Activated naive CD8-positive, alpha-beta T cell treated with anti-CD3 and anti-CD28 coated beads, Interleukin-2, amount 50 U/mL, for 24 hours (primary cell): ENCODE measurements around the gene RXFP4.
"Not testable (repeated sequence)": the region's sequence is repeated elsewhere in the genome, so short reads cannot be mapped to it uniquely, and the experiment has no call there.

Experiments
- ATAC-seq: fragments of 150-1000 bp; cut with Tn5 transposase; one replicate; pipeline ENCODE4 v1.10.0; 2021
- DNase-seq: peaks from one replicate; pipeline ENCODE4 v3.0.0; 2021
- H3K27ac Mint-ChIP-seq: one replicate; pipeline ENCODE4 v1.8.0; 2021; ENCODE audit warnings: mild to moderate bottlenecking, mixed read lengths
- H3K27me3 Mint-ChIP-seq: one replicate; pipeline ENCODE4 v1.8.0; 2021; ENCODE audit warnings: mixed read lengths
- H3K36me3 Mint-ChIP-seq: one replicate; pipeline ENCODE4 v1.8.0; 2021; ENCODE audit warnings: low read depth, mixed read lengths
- H3K4me1 Mint-ChIP-seq: one replicate; pipeline ENCODE4 v1.8.0; 2021; ENCODE audit warnings: mixed read lengths
- H3K4me3 Mint-ChIP-seq: one replicate; pipeline ENCODE4 v1.8.0; 2021; ENCODE audit warnings: mild to moderate bottlenecking, moderate library complexity, mixed read lengths
- H3K9me3 Mint-ChIP-seq: one replicate; pipeline ENCODE4 v1.8.0; 2021; ENCODE audit warnings: mixed read lengths

The RXFP4 gene

GRCh38 chr1:155940993-155941844 lies at the start of gene RXFP4:
Gene RXFP4 (plus strand): TSS chr1:155941638. CDS start chr1:155941710, 72 bp downstream.
- H3K27me3 Mint-ChIP-seq, result no peaks in the 10 kb centered on the region
- H3K36me3 Mint-ChIP-seq, result peaks cover 9% of the 10 kb centered on the region
- H3K9me3 Mint-ChIP-seq, result no peaks in the 10 kb centered on the region
- H3K27ac Mint-ChIP-seq, result peak within 1 kb of the TSS; percentile 87
- DNase-seq, result peak; percentile 26
- peaks cover 81% of the 10 kb centered on the region for H3K4me1 Mint-ChIP-seq
- peak; percentile 12 for ATAC-seq
- H3K4me3 Mint-ChIP-seq, result peak within 1 kb of the TSS; percentile 3

- no peak overlapping the region for H3K27ac Mint-ChIP-seq
- no peak for DNase-seq
These were observed 48.6 kb upstream of the RXFP4 start for GRCh38 chr1:155892796-155893195.

GRCh38 chr1:155893389-155894142 lies 47.9 kb upstream of the RXFP4 start:
- H3K27ac Mint-ChIP-seq, result no peak overlapping the region
- no peak overlapping the region for H3K4me3 Mint-ChIP-seq
- H3K36me3 Mint-ChIP-seq, result peaks cover 9% of the 10 kb centered on the region
- peak; percentile 46 for ATAC-seq
- H3K4me1 Mint-ChIP-seq, result peaks cover 13% of the 10 kb centered on the region
- no peaks in the 10 kb centered on the region for H3K27me3 Mint-ChIP-seq
- no peak for DNase-seq
- no peaks in the 10 kb centered on the region for H3K9me3 Mint-ChIP-seq

More at GRCh38 chr1:155892796-155893195, 48.6 kb upstream of the RXFP4 start:
- Mint-ChIP-seq H3K9me3 (no peaks in the 10 kb centered on the region), H3K36me3 (peaks cover 5% of the 10 kb centered on the region), H3K4me3 (no peak overlapping the region), H3K27me3 (no peaks in the 10 kb centered on the region), H3K4me1 (peaks cover 13% of the 10 kb centered on the region)
- no peak for ATAC-seq

GRCh38 chr1:155895617-155896016 lies 45.8 kb upstream of the RXFP4 start:
- H3K27ac Mint-ChIP-seq, H3K4me3 Mint-ChIP-seq, H3K27me3 Mint-ChIP-seq, ATAC-seq, DNase-seq, H3K9me3 Mint-ChIP-seq: not testable (repeated sequence)
- H3K4me1 Mint-ChIP-seq, result peaks cover 13% of the 10 kb centered on the region
- H3K36me3 Mint-ChIP-seq, result peaks cover 29% of the 10 kb centered on the region

- H3K27me3 Mint-ChIP-seq, H3K4me3 Mint-ChIP-seq, ATAC-seq, DNase-seq, H3K27ac Mint-ChIP-seq, H3K9me3 Mint-ChIP-seq: not testable (repeated sequence)
- H3K36me3 Mint-ChIP-seq, result peaks cover 30% of the 10 kb centered on the region
- H3K4me1 Mint-ChIP-seq, result peaks cover 13% of the 10 kb centered on the region
These were observed 45.0 kb upstream of the RXFP4 start for GRCh38 chr1:155896476-155896875.

- Mint-ChIP-seq H3K27ac (peak overlapping the region; percentile 27), H3K9me3 (no peaks in the 10 kb centered on the region), H3K4me1 (peaks cover 13% of the 10 kb centered on the region), H3K36me3 (peaks cover 30% of the 10 kb centered on the region), H3K4me3 (no peak overlapping the region), H3K27me3 (no peaks in the 10 kb centered on the region)
- DNase-seq (no peak), ATAC-seq (no peak)
These were observed 43.7 kb upstream of the RXFP4 start for GRCh38 chr1:155897746-155898145.

GRCh38 chr1:155898888-155899287 lies 42.5 kb upstream of the RXFP4 start:
- Mint-ChIP-seq H3K4me1 (peaks cover 3% of the 10 kb centered on the region), H3K9me3 (no peaks in the 10 kb centered on the region), H3K27ac (no peak overlapping the region), H3K36me3 (peaks cover 33% of the 10 kb centered on the region), H3K4me3 (no peak overlapping the region), H3K27me3 (no peaks in the 10 kb centered on the region)
- DNase-seq (no peak), ATAC-seq (no peak)

GRCh38 chr1:155899683-155900082 lies 41.8 kb upstream of the RXFP4 start:
- DNase-seq (no peak), ATAC-seq (no peak)
- H3K4me1 Mint-ChIP-seq, result no peaks in the 10 kb centered on the region
- H3K4me3 Mint-ChIP-seq, result no peak overlapping the region
- peaks cover 39% of the 10 kb centered on the region for H3K36me3 Mint-ChIP-seq
- no peak overlapping the region for H3K27ac Mint-ChIP-seq
- H3K9me3 Mint-ChIP-seq, result no peaks in the 10 kb centered on the region
- H3K27me3 Mint-ChIP-seq, result no peaks in the 10 kb centered on the region

GRCh38 chr1:155900161-155900560 lies 41.3 kb upstream of the RXFP4 start:
- DNase-seq (no peak), ATAC-seq (no peak)
- Mint-ChIP-seq H3K4me3 (no peak overlapping the region), H3K9me3 (no peaks in the 10 kb centered on the region), H3K36me3 (peaks cover 41% of the 10 kb centered on the region), H3K27ac (no peak overlapping the region), H3K27me3 (no peaks in the 10 kb centered on the region), H3K4me1 (no peaks in the 10 kb centered on the region)

GRCh38 chr1:155904261-155904660 lies 37.2 kb upstream of the RXFP4 start:
- Mint-ChIP-seq H3K4me3 (no peak overlapping the region), H3K27me3 (no peaks in the 10 kb centered on the region), H3K9me3 (no peaks in the 10 kb centered on the region), H3K36me3 (peaks cover 44% of the 10 kb centered on the region), H3K4me1 (peaks cover under 1% of the 10 kb centered on the region), H3K27ac (no peak overlapping the region)
- ATAC-seq, result no peak
- DNase-seq, result no peak

GRCh38 chr1:155909894-155910293 lies 31.5 kb upstream of the RXFP4 start:
- Mint-ChIP-seq H3K4me3 (peak overlapping the region; percentile 87), H3K27ac (peak overlapping the region; percentile 90), H3K36me3 (peaks cover 52% of the 10 kb centered on the region), H3K4me1 (peaks cover 27% of the 10 kb centered on the region), H3K27me3 (no peaks in the 10 kb centered on the region), H3K9me3 (no peaks in the 10 kb centered on the region)
- DNase-seq (no peak), ATAC-seq (no peak)

GRCh38 chr1:155910621-155911121 lies 30.8 kb upstream of the RXFP4 start:
- H3K36me3 Mint-ChIP-seq, result peaks cover 57% of the 10 kb centered on the region
- no peaks in the 10 kb centered on the region for H3K9me3 Mint-ChIP-seq
- peak overlapping the region; percentile 90 for H3K27ac Mint-ChIP-seq
- peak; percentile 15 for DNase-seq
- no peaks in the 10 kb centered on the region for H3K27me3 Mint-ChIP-seq
- peaks cover 27% of the 10 kb centered on the region for H3K4me1 Mint-ChIP-seq
- no peak for ATAC-seq
- peak overlapping the region; percentile 87 for H3K4me3 Mint-ChIP-seq

- H3K4me3 Mint-ChIP-seq, result peak within 1 kb of the TSS; percentile 87
- ATAC-seq, result peak; percentile 85
- H3K9me3 Mint-ChIP-seq, result no peaks in the 10 kb centered on the region
- DNase-seq, result peak; percentile 90
- H3K4me1 Mint-ChIP-seq, result peaks cover 27% of the 10 kb centered on the region
- peaks cover 62% of the 10 kb centered on the region for H3K36me3 Mint-ChIP-seq
- peak within 1 kb of the TSS; percentile 90 for H3K27ac Mint-ChIP-seq
- no peaks in the 10 kb centered on the region for H3K27me3 Mint-ChIP-seq
These were observed 30.0 kb upstream of the RXFP4 start, which contains the start of gene RIT1 for GRCh38 chr1:155911156-155912055. Gene RIT1 (minus strand): TSS chr1:155911349. CDS start chr1:155910761, 588 bp downstream.

- Mint-ChIP-seq H3K9me3 (no peaks in the 10 kb centered on the region), H3K4me3 (peak overlapping the region; percentile 87), H3K27ac (peak overlapping the region; percentile 90), H3K27me3 (no peaks in the 10 kb centered on the region), H3K4me1 (peaks cover 27% of the 10 kb centered on the region), H3K36me3 (peaks cover 69% of the 10 kb centered on the region)
- peak; percentile 9 for DNase-seq
- no peak for ATAC-seq
These were observed 29.3 kb upstream of the RXFP4 start for GRCh38 chr1:155912056-155912536.
